WTC11 (cell line): ENCODE results near the gene SYNC. TPM values are rescaled to one million over a fixed set of nuclear protein-coding genes. Genes with fewer than 3 reads are reported as not detected.
A peak's percentile ranks its signal among the peaks of the same experiment; 100 is the strongest.

Source experiments
- ATF1 ChIP-seq: sonication (generic); formaldehyde crosslinking; IDR thresholded peaks from 2 replicates; pipeline ENCODE4 v1.8.1; 2023; ENCODE audit warnings: mild to moderate bottlenecking, moderate library complexity, missing genetic modification reagents
- ESRRA ChIP-seq: sonication (generic); formaldehyde crosslinking; IDR thresholded peaks from 2 replicates; pipeline ENCODE4 v1.8.1; 2022; ENCODE audit warnings: mild to moderate bottlenecking, missing genetic modification reagents, borderline replicate concordance
- ETV6 ChIP-seq: sonication (generic); formaldehyde crosslinking; IDR thresholded peaks from 2 replicates; pipeline ENCODE4 v1.8.1; 2022; ENCODE audit warnings: mild to moderate bottlenecking, missing genetic modification reagents
- FOXP1 ChIP-seq: sonication (generic); formaldehyde crosslinking; IDR thresholded peaks from 2 replicates; pipeline ENCODE4 v1.8.0; 2022; ENCODE audit warnings: missing genetic modification reagents, mild to moderate bottlenecking, moderate library complexity, borderline replicate concordance
- GRHL2 ChIP-seq: fragments of 250-450 bp; sonication (Bioruptor Pico); IDR thresholded peaks from 2 replicates; pipeline ENCODE4 v1.8.0; 2022; ENCODE audit warnings: mild to moderate bottlenecking, moderate library complexity; ENCODE audit not compliant: insufficient replicate concordance, severe bottlenecking
- GTF2I ChIP-seq: fragments of 250-450 bp; sonication (Bioruptor Pico); conservative IDR thresholded peaks from 2 replicates; pipeline ENCODE4 v1.4.0; 2021; ENCODE audit warnings: mild to moderate bottlenecking
- HMGA2 ChIP-seq: fragments of 250-450 bp; sonication (Bioruptor Pico); IDR thresholded peaks from 2 replicates; pipeline ENCODE4 v1.4.0; 2021; ENCODE audit warnings: mild to moderate bottlenecking, moderate library complexity
- MYBL2 ChIP-seq: sonication (generic); formaldehyde crosslinking; IDR thresholded peaks from 2 replicates; pipeline ENCODE4 v1.8.1; 2023; ENCODE audit warnings: mild to moderate bottlenecking, moderate library complexity, missing genetic modification reagents
- NR1H2 ChIP-seq: sonication (generic); formaldehyde crosslinking; IDR thresholded peaks from 2 replicates; pipeline ENCODE4 v1.9.0; 2021; ENCODE audit warnings: mild to moderate bottlenecking, moderate library complexity, missing genetic modification reagents
- RELA ChIP-seq: sonication (generic); formaldehyde crosslinking; IDR thresholded peaks from 2 replicates; pipeline ENCODE4 v1.8.1; 2022; ENCODE audit warnings: missing genetic modification reagents, mild to moderate bottlenecking, borderline replicate concordance
- SMAD3 ChIP-seq: sonication (generic); formaldehyde crosslinking; IDR thresholded peaks from 2 replicates; pipeline ENCODE4 v1.8.0; 2022; ENCODE audit warnings: missing genetic modification reagents, mild to moderate bottlenecking, borderline replicate concordance
- SOX15 ChIP-seq: fragments of 250-450 bp; sonication (Bioruptor Pico); IDR thresholded peaks from 2 replicates; pipeline ENCODE4 v1.9.0; 2021; ENCODE audit warnings: mild to moderate bottlenecking
- TEAD1 ChIP-seq: sonication (generic); formaldehyde crosslinking; IDR thresholded peaks from 2 replicates; pipeline ENCODE4 v1.8.0; 2022; ENCODE audit warnings: mild to moderate bottlenecking, missing genetic modification reagents
- ZBTB21 ChIP-seq: sonication (generic); formaldehyde crosslinking; IDR thresholded peaks from 2 replicates; pipeline ENCODE4 v1.8.1; 2023; ENCODE audit warnings: mild to moderate bottlenecking, missing genetic modification reagents, borderline replicate concordance
- ZNF121 ChIP-seq: sonication (generic); formaldehyde crosslinking; IDR thresholded peaks from 2 replicates; pipeline ENCODE4 v1.8.0; 2023; ENCODE audit warnings: missing genetic modification reagents
- ZNF263 ChIP-seq: sonication (generic); formaldehyde crosslinking; IDR thresholded peaks from 2 replicates; pipeline ENCODE4 v1.8.1; 2022; ENCODE audit warnings: low read depth, mild to moderate bottlenecking, moderate library complexity, missing genetic modification reagents
- ZNF396 ChIP-seq: fragments of 250-450 bp; sonication (Bioruptor Pico); IDR thresholded peaks from 2 replicates; pipeline ENCODE4 v1.8.0; 2021; ENCODE audit warnings: mild to moderate bottlenecking, moderate library complexity, borderline replicate concordance
- ZNF423 ChIP-seq: fragments of 250-450 bp; sonication (Bioruptor Pico); IDR thresholded peaks from 2 replicates; pipeline ENCODE4 v2.1.2; 2022; ENCODE audit warnings: mild to moderate bottlenecking, moderate library complexity
- total RNA-seq: library from RNA; stranded (reverse); gene quantifications from 3 replicates; pipeline ENCODE4 v1.2.3, GENCODE V29; 2021
- TF ChIP-seq, protein P1 (sequence below): sonication (generic); formaldehyde crosslinking; IDR thresholded peaks from 2 replicates; pipeline ENCODE4 v1.8.1; 2023; ENCODE audit warnings: mild to moderate bottlenecking, missing genetic modification reagents, borderline replicate concordance
- TF ChIP-seq, protein P2 (sequence below): sonication (generic); formaldehyde crosslinking; IDR thresholded peaks from 2 replicates; pipeline ENCODE4 v1.8.0; 2022; ENCODE audit warnings: mild to moderate bottlenecking, missing genetic modification reagents
- TF ChIP-seq, protein P3 (sequence below): fragments of 200-600 bp; IDR thresholded peaks from 2 replicates; pipeline ENCODE4 v1.8.0; 2022; ENCODE audit warnings: antibody characterized with exemption
- TF ChIP-seq, protein P4 (sequence below): fragments of 250-450 bp; sonication (Bioruptor Pico); IDR thresholded peaks from 2 replicates; pipeline ENCODE4 v1.9.0; 2021; ENCODE audit warnings: mild to moderate bottlenecking
- TF ChIP-seq, protein P5 (sequence below): fragments of 250-450 bp; sonication (Bioruptor Pico); IDR thresholded peaks from 2 replicates; pipeline ENCODE4 v1.8.0; 2021; ENCODE audit warnings: mild to moderate bottlenecking
- TF ChIP-seq, protein P6 (sequence below): sonication (generic); formaldehyde crosslinking; IDR thresholded peaks from 2 replicates; pipeline ENCODE4 v1.8.0; 2023; ENCODE audit warnings: missing genetic modification reagents
- TF ChIP-seq, protein P7 (sequence below): sonication (generic); formaldehyde crosslinking; IDR thresholded peaks from 2 replicates; pipeline ENCODE4 v1.8.1; 2022; ENCODE audit warnings: mild to moderate bottlenecking, missing genetic modification reagents, moderate library complexity, borderline replicate concordance
- TF ChIP-seq, protein P8 (sequence below): fragments of 250-450 bp; sonication (Bioruptor Pico); conservative IDR thresholded peaks from 2 replicates; pipeline ENCODE4 v1.9.0; 2021; ENCODE audit warnings: mild to moderate bottlenecking

The SYNC gene
- total RNA-seq, 1 experiment from 2014 or later = 0.09 TPM

DNA sequence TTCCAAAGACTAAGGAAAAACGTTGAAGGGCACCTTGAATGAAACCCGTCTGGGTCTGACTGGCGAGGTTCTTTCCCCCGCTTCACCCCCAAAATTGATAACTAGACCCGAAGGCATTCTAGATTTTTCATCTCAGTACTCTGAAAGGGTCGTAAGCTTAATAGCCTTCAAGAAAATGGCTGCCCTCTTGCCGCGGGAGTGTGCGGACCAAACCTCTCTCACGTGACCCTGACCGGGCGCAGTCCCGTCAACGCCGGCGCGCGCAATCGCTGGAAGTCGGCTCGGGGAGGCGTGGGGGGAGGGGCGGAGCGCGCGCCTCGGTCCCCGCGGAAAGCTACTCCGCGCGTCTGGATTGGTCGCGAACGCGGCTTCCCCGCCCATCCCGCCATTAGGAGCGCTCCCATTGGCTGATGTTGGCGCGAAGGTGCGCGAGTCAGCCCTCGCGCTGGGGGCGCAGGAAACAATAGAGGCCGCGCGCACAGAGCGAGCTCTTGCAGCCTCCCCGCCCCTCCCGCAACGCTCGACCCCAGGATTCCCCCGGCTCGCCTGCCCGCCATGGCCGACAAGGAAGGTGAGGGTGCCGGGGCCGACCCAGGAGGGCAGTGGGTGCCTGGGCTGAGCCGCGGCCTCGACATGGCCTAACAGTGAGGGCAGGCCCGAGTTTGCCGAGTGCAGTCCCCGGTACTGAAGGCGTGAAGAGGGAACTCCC, 51.7 kb downstream of the SYNC start, which contains the start of gene RBBP4 (continued):
- TF ChIP-seq, protein P1, sequence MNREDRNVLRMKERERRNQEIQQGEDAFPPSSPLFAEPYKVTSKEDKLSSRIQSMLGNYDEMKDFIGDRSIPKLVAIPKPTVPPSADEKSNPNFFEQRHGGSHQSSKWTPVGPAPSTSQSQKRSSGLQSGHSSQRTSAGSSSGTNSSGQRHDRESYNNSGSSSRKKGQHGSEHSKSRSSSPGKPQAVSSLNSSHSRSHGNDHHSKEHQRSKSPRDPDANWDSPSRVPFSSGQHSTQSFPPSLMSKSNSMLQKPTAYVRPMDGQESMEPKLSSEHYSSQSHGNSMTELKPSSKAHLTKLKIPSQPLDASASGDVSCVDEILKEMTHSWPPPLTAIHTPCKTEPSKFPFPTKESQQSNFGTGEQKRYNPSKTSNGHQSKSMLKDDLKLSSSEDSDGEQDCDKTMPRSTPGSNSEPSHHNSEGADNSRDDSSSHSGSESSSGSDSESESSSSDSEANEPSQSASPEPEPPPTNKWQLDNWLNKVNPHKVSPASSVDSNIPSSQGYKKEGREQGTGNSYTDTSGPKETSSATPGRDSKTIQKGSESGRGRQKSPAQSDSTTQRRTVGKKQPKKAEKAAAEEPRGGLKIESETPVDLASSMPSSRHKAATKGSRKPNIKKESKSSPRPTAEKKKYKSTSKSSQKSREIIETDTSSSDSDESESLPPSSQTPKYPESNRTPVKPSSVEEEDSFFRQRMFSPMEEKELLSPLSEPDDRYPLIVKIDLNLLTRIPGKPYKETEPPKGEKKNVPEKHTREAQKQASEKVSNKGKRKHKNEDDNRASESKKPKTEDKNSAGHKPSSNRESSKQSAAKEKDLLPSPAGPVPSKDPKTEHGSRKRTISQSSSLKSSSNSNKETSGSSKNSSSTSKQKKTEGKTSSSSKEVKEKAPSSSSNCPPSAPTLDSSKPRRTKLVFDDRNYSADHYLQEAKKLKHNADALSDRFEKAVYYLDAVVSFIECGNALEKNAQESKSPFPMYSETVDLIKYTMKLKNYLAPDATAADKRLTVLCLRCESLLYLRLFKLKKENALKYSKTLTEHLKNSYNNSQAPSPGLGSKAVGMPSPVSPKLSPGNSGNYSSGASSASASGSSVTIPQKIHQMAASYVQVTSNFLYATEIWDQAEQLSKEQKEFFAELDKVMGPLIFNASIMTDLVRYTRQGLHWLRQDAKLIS (CRISPR knock-in tag) = 0 out of 2 replicates have a peak, but pooled peaks have one; percentile 73
- TF ChIP-seq ESRRA (CRISPR knock-in tag) (no peak; the same call in none of the 2 replicates), ZBTB21 (no peak), ZNF423 (no peak), NR1H2 (0 out of 2 replicates have a peak, but pooled peaks have one; percentile 15), ATF1 (CRISPR knock-in tag) (peak; percentile 70; the same call in 1 of the 2 replicates), FOXP1 (CRISPR knock-in tag) (peak; percentile 97), MYBL2 (CRISPR knock-in tag) (peak; percentile 92), ETV6 (peak; percentile 95), ZNF121 (CRISPR knock-in tag) (no peak), GRHL2 (CRISPR knock-in tag) (no peak), ZNF263 (CRISPR knock-in tag) (no peak), SOX15 (CRISPR knock-in tag) (no peak), RELA (CRISPR knock-in tag) (no peak), SMAD3 (CRISPR knock-in tag) (no peak), GTF2I (CRISPR knock-in tag) (no peak), HMGA2 (CRISPR knock-in tag) (no peak), ZNF396 (CRISPR knock-in tag) (no peak), TEAD1 (CRISPR knock-in tag) (peak; percentile 86)
- TF ChIP-seq, protein P2, sequence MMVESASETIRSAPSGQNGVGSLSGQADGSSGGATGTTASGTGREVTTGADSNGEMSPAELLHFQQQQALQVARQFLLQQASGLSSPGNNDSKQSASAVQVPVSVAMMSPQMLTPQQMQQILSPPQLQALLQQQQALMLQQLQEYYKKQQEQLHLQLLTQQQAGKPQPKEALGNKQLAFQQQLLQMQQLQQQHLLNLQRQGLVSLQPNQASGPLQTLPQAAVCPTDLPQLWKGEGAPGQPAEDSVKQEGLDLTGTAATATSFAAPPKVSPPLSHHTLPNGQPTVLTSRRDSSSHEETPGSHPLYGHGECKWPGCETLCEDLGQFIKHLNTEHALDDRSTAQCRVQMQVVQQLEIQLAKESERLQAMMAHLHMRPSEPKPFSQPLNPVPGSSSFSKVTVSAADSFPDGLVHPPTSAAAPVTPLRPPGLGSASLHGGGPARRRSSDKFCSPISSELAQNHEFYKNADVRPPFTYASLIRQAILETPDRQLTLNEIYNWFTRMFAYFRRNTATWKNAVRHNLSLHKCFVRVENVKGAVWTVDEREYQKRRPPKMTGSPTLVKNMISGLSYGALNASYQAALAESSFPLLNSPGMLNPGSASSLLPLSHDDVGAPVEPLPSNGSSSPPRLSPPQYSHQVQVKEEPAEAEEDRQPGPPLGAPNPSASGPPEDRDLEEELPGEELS (CRISPR knock-in tag) = peak; percentile 95
- TF ChIP-seq, protein P3, sequence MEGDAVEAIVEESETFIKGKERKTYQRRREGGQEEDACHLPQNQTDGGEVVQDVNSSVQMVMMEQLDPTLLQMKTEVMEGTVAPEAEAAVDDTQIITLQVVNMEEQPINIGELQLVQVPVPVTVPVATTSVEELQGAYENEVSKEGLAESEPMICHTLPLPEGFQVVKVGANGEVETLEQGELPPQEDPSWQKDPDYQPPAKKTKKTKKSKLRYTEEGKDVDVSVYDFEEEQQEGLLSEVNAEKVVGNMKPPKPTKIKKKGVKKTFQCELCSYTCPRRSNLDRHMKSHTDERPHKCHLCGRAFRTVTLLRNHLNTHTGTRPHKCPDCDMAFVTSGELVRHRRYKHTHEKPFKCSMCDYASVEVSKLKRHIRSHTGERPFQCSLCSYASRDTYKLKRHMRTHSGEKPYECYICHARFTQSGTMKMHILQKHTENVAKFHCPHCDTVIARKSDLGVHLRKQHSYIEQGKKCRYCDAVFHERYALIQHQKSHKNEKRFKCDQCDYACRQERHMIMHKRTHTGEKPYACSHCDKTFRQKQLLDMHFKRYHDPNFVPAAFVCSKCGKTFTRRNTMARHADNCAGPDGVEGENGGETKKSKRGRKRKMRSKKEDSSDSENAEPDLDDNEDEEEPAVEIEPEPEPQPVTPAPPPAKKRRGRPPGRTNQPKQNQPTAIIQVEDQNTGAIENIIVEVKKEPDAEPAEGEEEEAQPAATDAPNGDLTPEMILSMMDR = no peak
- TF ChIP-seq, protein P4, sequence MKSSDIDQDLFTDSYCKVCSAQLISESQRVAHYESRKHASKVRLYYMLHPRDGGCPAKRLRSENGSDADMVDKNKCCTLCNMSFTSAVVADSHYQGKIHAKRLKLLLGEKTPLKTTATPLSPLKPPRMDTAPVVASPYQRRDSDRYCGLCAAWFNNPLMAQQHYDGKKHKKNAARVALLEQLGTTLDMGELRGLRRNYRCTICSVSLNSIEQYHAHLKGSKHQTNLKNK (CRISPR knock-in tag) = no peak
- TF ChIP-seq, protein P5, sequence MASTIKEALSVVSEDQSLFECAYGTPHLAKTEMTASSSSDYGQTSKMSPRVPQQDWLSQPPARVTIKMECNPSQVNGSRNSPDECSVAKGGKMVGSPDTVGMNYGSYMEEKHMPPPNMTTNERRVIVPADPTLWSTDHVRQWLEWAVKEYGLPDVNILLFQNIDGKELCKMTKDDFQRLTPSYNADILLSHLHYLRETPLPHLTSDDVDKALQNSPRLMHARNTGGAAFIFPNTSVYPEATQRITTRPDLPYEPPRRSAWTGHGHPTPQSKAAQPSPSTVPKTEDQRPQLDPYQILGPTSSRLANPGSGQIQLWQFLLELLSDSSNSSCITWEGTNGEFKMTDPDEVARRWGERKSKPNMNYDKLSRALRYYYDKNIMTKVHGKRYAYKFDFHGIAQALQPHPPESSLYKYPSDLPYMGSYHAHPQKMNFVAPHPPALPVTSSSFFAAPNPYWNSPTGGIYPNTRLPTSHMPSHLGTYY (CRISPR knock-in tag) = no peak
- TF ChIP-seq, protein P6, sequence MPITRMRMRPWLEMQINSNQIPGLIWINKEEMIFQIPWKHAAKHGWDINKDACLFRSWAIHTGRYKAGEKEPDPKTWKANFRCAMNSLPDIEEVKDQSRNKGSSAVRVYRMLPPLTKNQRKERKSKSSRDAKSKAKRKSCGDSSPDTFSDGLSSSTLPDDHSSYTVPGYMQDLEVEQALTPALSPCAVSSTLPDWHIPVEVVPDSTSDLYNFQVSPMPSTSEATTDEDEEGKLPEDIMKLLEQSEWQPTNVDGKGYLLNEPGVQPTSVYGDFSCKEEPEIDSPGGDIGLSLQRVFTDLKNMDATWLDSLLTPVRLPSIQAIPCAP = peak; percentile 60; the same call in 1 of the 2 replicates
- TF ChIP-seq, protein P7, sequence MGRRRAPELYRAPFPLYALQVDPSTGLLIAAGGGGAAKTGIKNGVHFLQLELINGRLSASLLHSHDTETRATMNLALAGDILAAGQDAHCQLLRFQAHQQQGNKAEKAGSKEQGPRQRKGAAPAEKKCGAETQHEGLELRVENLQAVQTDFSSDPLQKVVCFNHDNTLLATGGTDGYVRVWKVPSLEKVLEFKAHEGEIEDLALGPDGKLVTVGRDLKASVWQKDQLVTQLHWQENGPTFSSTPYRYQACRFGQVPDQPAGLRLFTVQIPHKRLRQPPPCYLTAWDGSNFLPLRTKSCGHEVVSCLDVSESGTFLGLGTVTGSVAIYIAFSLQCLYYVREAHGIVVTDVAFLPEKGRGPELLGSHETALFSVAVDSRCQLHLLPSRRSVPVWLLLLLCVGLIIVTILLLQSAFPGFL = peak; percentile 75; the same call in 1 of the 2 replicates
- TF ChIP-seq, protein P8, sequence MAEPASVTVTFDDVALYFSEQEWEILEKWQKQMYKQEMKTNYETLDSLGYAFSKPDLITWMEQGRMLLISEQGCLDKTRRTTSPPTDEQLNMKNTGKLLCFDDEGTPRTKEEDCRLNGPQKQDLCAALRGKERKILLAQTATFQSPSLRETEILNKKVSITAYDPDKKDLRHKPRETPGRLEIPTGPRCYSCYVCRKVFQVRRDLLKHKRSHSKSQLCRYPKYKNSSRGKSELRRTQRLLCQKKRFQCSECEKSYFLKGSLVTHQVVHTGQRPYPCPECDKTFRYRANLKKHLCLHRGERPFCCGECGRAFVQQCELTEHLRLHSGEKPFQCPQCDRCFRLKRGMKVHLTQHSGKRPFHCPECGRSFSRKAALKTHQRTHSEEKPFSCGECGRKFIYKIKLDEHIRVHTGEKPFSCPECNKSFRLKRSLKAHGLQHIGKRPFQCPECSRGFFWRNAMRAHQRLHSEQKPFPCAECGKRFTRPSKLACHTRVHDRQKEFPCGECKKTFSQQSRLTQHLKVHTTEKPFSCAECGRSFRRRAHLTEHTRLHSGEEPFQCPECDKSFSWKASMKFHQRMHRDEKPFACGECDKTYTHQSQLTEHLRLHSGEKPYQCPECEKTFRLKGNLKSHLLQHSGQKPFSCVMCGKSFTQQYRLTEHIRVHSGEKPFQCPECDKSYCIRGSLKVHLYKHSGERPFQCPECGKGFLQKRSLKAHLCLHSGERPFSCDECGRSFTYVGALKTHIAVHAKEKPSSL = no peak
